IMR-90 (cell line): ENCODE results near the gene PERM1. TPM values are rescaled to one million over a fixed set of nuclear protein-coding genes. Genes with fewer than 3 reads are reported as not detected.
"Not testable (repeated sequence)": the region's sequence is repeated elsewhere in the genome, so short reads cannot be mapped to it uniquely, and the experiment has no call there.

Source experiments
- ATAC-seq: fragments of 200-7000 bp; cut with Tn5 transposase; 2 replicates; pipeline ENCODE4 v1.9.1; 2020; ENCODE audit warnings: low read depth, mild to moderate bottlenecking, moderate library complexity
- BruUV-seq: library from RNA; stranded (reverse); fragments of 400-500 nt; replicated peaks from 2 replicates; lab custom pipeline; 2021; lab: Mats Ljungman, UMichigan
- CTCF ChIA-PET: fragments of 300-600 bp; formaldehyde crosslinking; extraction: SDS; loops from one replicate; lab custom pipeline; 2021; ENCODE audit warnings: antibody characterized with exemption; lab: Yijun Ruan, JAX
- POLR2A ChIA-PET: fragments of 300-600 bp; sonication (Branson Sonifier 250); formaldehyde crosslinking; loops from one replicate; lab custom pipeline; 2022; ENCODE audit warnings: antibody characterized with exemption; ENCODE audit not compliant: unreplicated experiment; lab: Charles Lee
- DNase-seq: peaks from one replicate; pipeline ENCODE4 v3.0.0; 2013
- H2AFZ ChIP-seq: replicated peaks from 2 replicates; pipeline ENCODE3; 2013; ENCODE audit warnings: low read length, mild to moderate bottlenecking; ENCODE audit not compliant: poor library complexity
- H2AK5ac ChIP-seq: 2 replicates; pipeline ENCODE4 v1.6.1; 2013; ENCODE audit warnings: low read depth, low read length, inconsistent platforms
- H2AK9ac ChIP-seq: replicated peaks from 2 replicates; pipeline ENCODE3; 2013; ENCODE audit warnings: mild to moderate bottlenecking, low read depth, low read length, moderate library complexity; ENCODE audit not compliant: poor library complexity
- H2BK120ac ChIP-seq: 2 replicates; pipeline ENCODE4 v1.6.1; 2013; ENCODE audit warnings: low read depth, low read length, inconsistent platforms
- H2BK15ac ChIP-seq: 3 replicates; pipeline ENCODE4 v1.6.1; 2013; ENCODE audit warnings: low read depth, low read length, inconsistent platforms
- H2BK20ac ChIP-seq: 2 replicates; pipeline ENCODE4 v1.6.1; 2013; ENCODE audit warnings: low read depth, mild to moderate bottlenecking, inconsistent platforms, low read length, moderate library complexity
- H2BK5ac ChIP-seq: 2 replicates; pipeline ENCODE4 v1.6.1; 2013; ENCODE audit warnings: mild to moderate bottlenecking, low read depth, low read length, inconsistent platforms; ENCODE audit not compliant: poor library complexity, severe bottlenecking
- H3K14ac ChIP-seq: replicated peaks from 2 replicates; pipeline ENCODE4 v1.6.1; 2013; ENCODE audit warnings: low read depth, low read length, inconsistent platforms
- H3K18ac ChIP-seq: 2 replicates; pipeline ENCODE4 v1.6.1; 2013; ENCODE audit warnings: low read depth, low read length, control low read depth
- H3K23ac ChIP-seq: 2 replicates; pipeline ENCODE4 v1.6.1; 2013; ENCODE audit warnings: low read depth, low read length, inconsistent platforms
- H3K27ac ChIP-seq: 2 replicates; pipeline ENCODE4 v1.5.1; 2013; ENCODE audit warnings: mild to moderate bottlenecking, control low read depth, low read length; ENCODE audit not compliant: insufficient read depth
- H3K27me3 ChIP-seq: 2 replicates; pipeline ENCODE4 v1.6.1; 2013; ENCODE audit warnings: low read length; ENCODE audit not compliant: control insufficient read depth, insufficient read depth
- H3K36me3 ChIP-seq: 2 replicates; pipeline ENCODE4 v1.6.1; 2013; ENCODE audit warnings: low read length, mixed read lengths; ENCODE audit not compliant: control insufficient read depth, insufficient read depth
- H3K4ac ChIP-seq: 2 replicates; pipeline ENCODE4 v1.6.1; 2013; ENCODE audit warnings: low read depth, low read length, inconsistent platforms
- H3K4me1 ChIP-seq: 2 replicates; pipeline ENCODE4 v1.6.1; 2013; ENCODE audit warnings: low read length, mixed read lengths; ENCODE audit not compliant: control insufficient read depth, insufficient read depth
- H3K4me2 ChIP-seq: 2 replicates; pipeline ENCODE4 v1.6.1; 2013; ENCODE audit warnings: low read depth, mild to moderate bottlenecking, control low read depth, low read length, moderate library complexity
- H3K4me3 ChIP-seq: 2 replicates; pipeline ENCODE4 v1.5.1; 2013; ENCODE audit warnings: low read depth, mild to moderate bottlenecking, control low read depth, low read length, moderate library complexity; ENCODE audit not compliant: insufficient read depth
- H3K56ac ChIP-seq: 2 replicates; pipeline ENCODE4 v1.6.1; 2013; ENCODE audit warnings: low read length, inconsistent platforms; ENCODE audit not compliant: insufficient read depth; ENCODE audit errors: extremely low read depth
- H3K79me1 ChIP-seq, 2 experiments: 2 replicates each; pipeline ENCODE4 v1.6.1; 2013; ENCODE audit warnings: low read length in 2 of 2, inconsistent platforms in 1 of 2, low read depth in 1 of 2
- H3K9ac ChIP-seq: 2 replicates; pipeline ENCODE4 v1.6.1; 2013; ENCODE audit warnings: low read depth, low read length, control low read depth
- H3K9me1 ChIP-seq: 2 replicates; pipeline ENCODE4 v1.6.1; 2013; ENCODE audit warnings: low read length, inconsistent platforms; ENCODE audit not compliant: insufficient read depth
- H3K9me3 ChIP-seq: 2 replicates; pipeline ENCODE4 v1.6.1; 2013; ENCODE audit warnings: low read length; ENCODE audit not compliant: control insufficient read depth, insufficient read depth
- H4K20me1 ChIP-seq: 2 replicates; pipeline ENCODE4 v1.6.1; 2013; ENCODE audit warnings: low read length, inconsistent platforms; ENCODE audit not compliant: insufficient read depth
- H4K5ac ChIP-seq: 2 replicates; pipeline ENCODE4 v1.6.1; 2013; ENCODE audit warnings: mild to moderate bottlenecking, low read depth, low read length, control low read depth
- H4K8ac ChIP-seq, 2 experiments: 2 replicates each; pipeline ENCODE4 v1.6.1; 2013; ENCODE audit warnings: low read depth in 2 of 2, low read length in 2 of 2, control low read depth in 1 of 2, inconsistent platforms in 1 of 2
- H4K91ac ChIP-seq: 2 replicates; pipeline ENCODE4 v1.6.1; 2013; ENCODE audit warnings: low read depth, low read length, inconsistent platforms; ENCODE audit not compliant: insufficient read depth
- WGBS, 2 experiments: methylation state at CpG; one replicate each; pipeline versions ENCODE4 v1.1.5 to v1.1.7; 2013; ENCODE audit warnings: missing lambda C conversion rate in 2 of 2; ENCODE audit not compliant: insufficient read length in 1 of 2; ENCODE audit errors: extremely low coverage in 2 of 2; 5-methylcytosine and 5-hydroxymethylcytosine counted together
- dilution Hi-C: fragments of 300-500 bp; cut with HindIII; formaldehyde crosslinking; loops from one replicate; pipeline ENCODE4 v1.14.3; 2018; ENCODE audit warnings: low sequenced_read_pairs; ENCODE audit not compliant: unreplicated experiment
- in situ Hi-C: fragments of 300-500 bp; cut with MboI; formaldehyde crosslinking; loops from 3 replicates; pipeline ENCODE4 v1.14.3; 2019; ENCODE audit warnings: low sequenced_read_pairs, inconsistent platforms, mixed read lengths
- intact Hi-C: fragments of 100-400 bp; cut with micrococcal nuclease; formaldehyde crosslinking; loops from 2 replicates; pipeline ENCODE4 v1.10.0; 2022
- polyA plus RNA-seq, 3 experiments: library from polyadenylated mRNA; depleted of rRNA; stranded (reverse); fragments of >200 nt; gene quantifications; 2 replicates each; pipeline ENCODE4 v1.2.3, GENCODE V29; 2012; ENCODE audit warnings: low replicate concordance in 1 of 3
- total RNA-seq: library from RNA; depleted of rRNA; stranded (reverse); fragments of >200 nt; gene quantifications from 2 replicates; pipeline ENCODE4 v1.2.3, GENCODE V29; 2012

The PERM1 gene
- total and polyA plus RNA-seq, 2 of the 4 experiments (the other 2 are of a cell fraction), result not detected

DNA sequence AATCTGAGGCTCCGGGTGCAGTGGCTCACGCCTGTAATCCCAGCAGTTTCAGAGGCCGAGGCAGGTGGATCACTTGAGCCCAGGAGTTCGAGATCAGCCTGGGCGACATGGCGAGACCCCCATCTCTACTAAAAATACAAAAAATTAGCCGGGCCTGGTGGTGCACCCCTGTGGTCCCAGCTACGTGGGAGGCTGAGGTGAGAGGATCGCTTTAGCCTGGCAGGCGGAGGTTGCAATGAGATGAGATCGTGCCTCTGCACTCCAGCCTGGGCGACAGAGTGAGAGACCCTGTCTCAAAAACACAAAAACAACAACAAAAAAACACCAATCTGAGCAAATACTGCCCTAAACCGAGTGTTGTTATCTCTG, 30.8 kb upstream of the PERM1 start:
- Histone ChIP-seq H2BK5ac (peak overlapping the region; percentile 74), H3K79me1 (peaks cover 0 to 11% of the 10 kb centered on the region in 2 experiments; a peak in 2 of 4 replicates), H3K4ac (peak overlapping the region; percentile 77; the same call in 1 of the 2 replicates), H2AK9ac (peak overlapping the region; percentile 37), H3K4me3 (peak overlapping the region; percentile 54; the same call in 1 of the 2 replicates), H2BK120ac (peak overlapping the region; percentile 66; the same call in 1 of the 2 replicates), H3K27ac (peak overlapping the region; percentile 61; the same call in 1 of the 2 replicates), H3K56ac (peak overlapping the region; percentile 92), H3K4me2 (peak overlapping the region; percentile 70), H2BK15ac (peak overlapping the region; percentile 48; the same call in 2 of the 3 replicates), H2AFZ (peak overlapping the region; percentile 99), H3K14ac (peak overlapping the region; percentile 92), H4K91ac (peak overlapping the region; percentile 94), H3K23ac (peak overlapping the region; percentile 83), H3K18ac (peak overlapping the region; percentile 56; the same call in 1 of the 2 replicates), H3K9ac (peak overlapping the region; percentile 73), H4K8ac (peak overlapping the region; percentile 68 to 96), H4K5ac (peak overlapping the region; percentile 35; the same call in 1 of the 2 replicates)
- intact Hi-C loops, result loop anchor here (2.0 kb wide), 1 partner anchor 28 kb away; no protein-coding TSS in a partner anchor
- POLR2A ChIA-PET, H4K20me1 ChIP-seq, BruUV-seq, H3K9me1 ChIP-seq, in situ Hi-C loops, H2AK5ac ChIP-seq, CTCF ChIA-PET, H3K27me3 ChIP-seq, H3K4me1 ChIP-seq, H3K9me3 ChIP-seq, H2BK20ac ChIP-seq, H3K36me3 ChIP-seq, DNase-seq, dilution Hi-C loops: not testable (repeated sequence)
- peak; percentile 1; the same call in 1 of the 2 replicates for ATAC-seq
- WGBS, 2 experiments, result no CpG with 5 or more reads among the region's 13 CpGs
